Trophoblast cell (in vitro differentiated cells and primary cell): Measurements from ENCODE around the gene EHF.

Experiments
- DNase-seq, 2 donors: peaks; one replicate each; pipeline ENCODE4 v3.0.0-alpha.2; 2016
- H2AFZ ChIP-seq: 2 replicates; pipeline ENCODE4 v1.6.1; 2013; ENCODE audit warnings: low read length, moderate library complexity, mild to moderate bottlenecking; ENCODE audit not compliant: insufficient read depth, poor library complexity
- H2AK5ac ChIP-seq: 2 replicates; pipeline ENCODE4 v1.6.1; 2013; ENCODE audit warnings: mild to moderate bottlenecking, low read length
- H2BK120ac ChIP-seq: 2 replicates; pipeline ENCODE4 v1.6.1; 2013; ENCODE audit warnings: low read length, mild to moderate bottlenecking, moderate library complexity; ENCODE audit not compliant: insufficient read depth, poor library complexity
- H2BK12ac ChIP-seq: 2 replicates; pipeline ENCODE4 v1.6.1; 2013; ENCODE audit warnings: mild to moderate bottlenecking, low read length, moderate library complexity
- H2BK5ac ChIP-seq: 2 replicates; pipeline ENCODE4 v1.6.1; 2013; ENCODE audit warnings: low read length, low read depth, moderate library complexity, mild to moderate bottlenecking; ENCODE audit not compliant: poor library complexity
- H3K14ac ChIP-seq: 2 replicates; pipeline ENCODE4 v1.6.1; 2013; ENCODE audit warnings: mild to moderate bottlenecking, low read length
- H3K18ac ChIP-seq: 2 replicates; pipeline ENCODE4 v1.6.1; 2013; ENCODE audit warnings: mild to moderate bottlenecking, low read length
- H3K23ac ChIP-seq: 2 replicates; pipeline ENCODE4 v1.6.1; 2013; ENCODE audit warnings: low read length
- H3K27ac ChIP-seq: 2 replicates; pipeline ENCODE4 v1.5.1; 2013; ENCODE audit warnings: low read depth, mild to moderate bottlenecking, inconsistent platforms, low read length, moderate library complexity
- H3K27me3 ChIP-seq: 2 replicates; pipeline ENCODE4 v1.6.1; 2013; ENCODE audit warnings: inconsistent platforms, mild to moderate bottlenecking, low read length, moderate library complexity; ENCODE audit not compliant: insufficient read depth
- H3K36me3 ChIP-seq, 2 experiments: 1 replicate in 1 of 2; 2 replicates in 1 of 2; pipeline ENCODE4 v1.6.1; 2013; ENCODE audit warnings: low read length in 2 of 2, mild to moderate bottlenecking in 2 of 2, moderate library complexity in 1 of 2; ENCODE audit not compliant: insufficient read depth in 2 of 2, control insufficient read depth in 1 of 2
- H3K4ac ChIP-seq: 2 replicates; pipeline ENCODE4 v1.6.1; 2013; ENCODE audit warnings: low read depth, mild to moderate bottlenecking, low read length, moderate library complexity
- H3K4me1 ChIP-seq, 2 experiments: 1 replicate in 1 of 2; 2 replicates in 1 of 2; pipeline ENCODE4 v1.6.1; 2013; ENCODE audit warnings: low read length in 2 of 2, mild to moderate bottlenecking in 2 of 2, moderate library complexity in 1 of 2; ENCODE audit not compliant: insufficient read depth in 2 of 2, control insufficient read depth in 1 of 2
- H3K4me2 ChIP-seq: 2 replicates; pipeline ENCODE4 v1.6.1; 2013; ENCODE audit warnings: inconsistent platforms, mild to moderate bottlenecking, low read length, moderate library complexity
- H3K4me3 ChIP-seq: 2 replicates; pipeline ENCODE4 v1.5.1; 2013; ENCODE audit warnings: mild to moderate bottlenecking, low read depth, low read length, inconsistent platforms
- H3K79me1 ChIP-seq: one replicate; pipeline ENCODE4 v1.6.1; 2013; ENCODE audit warnings: low read length
- H3K79me2 ChIP-seq: 2 replicates; pipeline ENCODE4 v1.6.1; 2013; ENCODE audit warnings: low read length, mild to moderate bottlenecking; ENCODE audit not compliant: control insufficient read depth, insufficient read depth, poor library complexity
- H3K9ac ChIP-seq: 2 replicates; pipeline ENCODE4 v1.6.1; 2013; ENCODE audit warnings: mild to moderate bottlenecking, low read length
- H3K9me3 ChIP-seq: 2 replicates; pipeline ENCODE4 v1.6.1; 2013; ENCODE audit warnings: low read depth, mild to moderate bottlenecking, control low read depth, inconsistent platforms, low read length; ENCODE audit not compliant: insufficient read depth
- H4K12ac ChIP-seq: 2 replicates; pipeline ENCODE4 v1.6.1; 2013; ENCODE audit warnings: low read depth, mild to moderate bottlenecking, low read length, moderate library complexity
- H4K8ac ChIP-seq: 2 replicates; pipeline ENCODE4 v1.6.1; 2013; ENCODE audit warnings: low read depth, mild to moderate bottlenecking, low read length, moderate library complexity
- H4K91ac ChIP-seq: one replicate; pipeline ENCODE4 v1.6.1; 2013; ENCODE audit warnings: low read depth, mild to moderate bottlenecking, low read length, moderate library complexity
- whole genome bisulfite sequencing: extraction: QIAGEN DNeasy Blood & Tissue Kit; methylation state at CpG from one replicate; pipeline ENCODE4 v1.1.7; 2013; ENCODE audit warnings: missing lambda C conversion rate; ENCODE audit not compliant: insufficient read length, insufficient coverage; ENCODE audit errors: extremely low coverage; 5-methylcytosine and 5-hydroxymethylcytosine counted together

EHF gene

GRCh38 chr11:34624069-34624468 lies 3.2 kb downstream of the EHF start:
- Histone ChIP-seq H2AFZ (no peak overlapping the region), H4K8ac (no peak overlapping the region), H2BK5ac (no peak overlapping the region), H3K9me3 (peaks cover 2% of the 10 kb centered on the region), H3K4me3 (no peak overlapping the region), H3K4ac (no peak overlapping the region), H2AK5ac (no peak overlapping the region), H3K14ac (no peak overlapping the region), H3K4me1 (peaks cover 1 to 4% of the 10 kb centered on the region in 2 experiments), H3K23ac (no peak overlapping the region), H3K18ac (no peak overlapping the region), H4K12ac (no peak overlapping the region), H2BK120ac (no peak overlapping the region), H3K79me2 (no peaks in the 10 kb centered on the region), H4K91ac (no peak overlapping the region), H3K27ac (no peak overlapping the region), H3K36me3 (no peaks in the 10 kb centered on the region), H3K4me2 (no peak overlapping the region), H2BK12ac (no peak overlapping the region), H3K79me1 (no peaks in the 10 kb centered on the region), H3K27me3 (no peaks in the 10 kb centered on the region), H3K9ac (no peak overlapping the region)
- no CpG with 5 or more reads among the region's 10 CpGs for WGBS
- no peak for DNase-seq

- Histone ChIP-seq H3K27me3 (no peaks in the 10 kb centered on the region), H3K14ac (no peak overlapping the region), H2BK12ac (no peak overlapping the region), H3K4me3 (no peak overlapping the region), H2AK5ac (no peak overlapping the region), H3K4me2 (no peak overlapping the region), H2AFZ (no peak overlapping the region), H4K8ac (no peak overlapping the region), H3K4me1 (peaks cover 0 to 3% of the 10 kb centered on the region in 2 experiments), H3K23ac (no peak overlapping the region), H2BK120ac (no peak overlapping the region), H3K79me2 (no peaks in the 10 kb centered on the region), H3K36me3 (no peaks in the 10 kb centered on the region), H3K18ac (no peak overlapping the region), H4K12ac (no peak overlapping the region), H2BK5ac (no peak overlapping the region), H3K4ac (no peak overlapping the region), H3K9me3 (peaks cover 2% of the 10 kb centered on the region), H3K27ac (no peak overlapping the region), H3K9ac (no peak overlapping the region), H4K91ac (no peak overlapping the region), H3K79me1 (no peaks in the 10 kb centered on the region)
- no CpG with 5 or more reads among the region's 4 CpGs for WGBS
- no peak for DNase-seq
Observed at GRCh38 chr11:34625576-34625975, 4.7 kb downstream of the EHF start.

GRCh38 chr11:34626393-34626792 lies 5.5 kb downstream of the EHF start:
- H3K4me2 ChIP-seq, result no peak overlapping the region
- H3K79me2 ChIP-seq, result no peaks in the 10 kb centered on the region
- H3K9me3 ChIP-seq, result peaks cover 2% of the 10 kb centered on the region
- no peak overlapping the region for H2BK5ac ChIP-seq
- H3K27ac ChIP-seq, result no peak overlapping the region
- no peak overlapping the region for H2BK120ac ChIP-seq
- no peak overlapping the region for H4K12ac ChIP-seq
- peaks cover 0 to 3% of the 10 kb centered on the region in 2 experiments for H3K4me1 ChIP-seq
- no peak overlapping the region for H2AFZ ChIP-seq
- no peaks in the 10 kb centered on the region for H3K27me3 ChIP-seq
- no peaks in the 10 kb centered on the region for H3K36me3 ChIP-seq
- H2BK12ac ChIP-seq, result no peak overlapping the region
- no peak overlapping the region for H3K4me3 ChIP-seq
- H2AK5ac ChIP-seq, result no peak overlapping the region
- no peaks in the 10 kb centered on the region for H3K79me1 ChIP-seq
- H3K18ac ChIP-seq, result no peak overlapping the region
- H3K14ac ChIP-seq, result no peak overlapping the region
- no peak overlapping the region for H4K8ac ChIP-seq
- H3K23ac ChIP-seq, result no peak overlapping the region
- DNase-seq, result no peak
- no peak overlapping the region for H3K9ac ChIP-seq
- H4K91ac ChIP-seq, result no peak overlapping the region
- no peak overlapping the region for H3K4ac ChIP-seq

GRCh38 chr11:34627197-34627596 lies 6.3 kb downstream of the EHF start:
- Histone ChIP-seq H3K4me1 (no peaks in the 10 kb centered on the region), H2AK5ac (no peak overlapping the region)

More at GRCh38 chr11:34627197-34627596, 6.3 kb downstream of the EHF start:
- Histone ChIP-seq H3K4me3 (no peak overlapping the region), H3K18ac (no peak overlapping the region), H3K79me1 (no peaks in the 10 kb centered on the region), H3K9ac (no peak overlapping the region), H4K91ac (no peak overlapping the region), H4K8ac (no peak overlapping the region), H3K36me3 (no peaks in the 10 kb centered on the region), H4K12ac (no peak overlapping the region), H3K4ac (no peak overlapping the region), H3K4me2 (no peak overlapping the region), H2AFZ (no peak overlapping the region), H3K14ac (no peak overlapping the region), H2BK5ac (no peak overlapping the region), H3K27me3 (no peaks in the 10 kb centered on the region), H3K9me3 (peaks cover 2% of the 10 kb centered on the region), H3K27ac (no peak overlapping the region), H2BK120ac (no peak overlapping the region), H3K79me2 (no peaks in the 10 kb centered on the region), H2BK12ac (no peak overlapping the region), H3K23ac (no peak overlapping the region)
- DNase-seq, result no peak
- WGBS, result no CpG with 5 or more reads among the region's 1 CpG
